ENCODE measurements around the gene CD81. TPM values are rescaled to one million over a fixed set of nuclear protein-coding genes. Genes with fewer than 3 reads are reported as not detected.

The CD81 gene
- total RNA-seq, 2 donors from 2014 or later, result 433 to 528 TPM

DNA sequence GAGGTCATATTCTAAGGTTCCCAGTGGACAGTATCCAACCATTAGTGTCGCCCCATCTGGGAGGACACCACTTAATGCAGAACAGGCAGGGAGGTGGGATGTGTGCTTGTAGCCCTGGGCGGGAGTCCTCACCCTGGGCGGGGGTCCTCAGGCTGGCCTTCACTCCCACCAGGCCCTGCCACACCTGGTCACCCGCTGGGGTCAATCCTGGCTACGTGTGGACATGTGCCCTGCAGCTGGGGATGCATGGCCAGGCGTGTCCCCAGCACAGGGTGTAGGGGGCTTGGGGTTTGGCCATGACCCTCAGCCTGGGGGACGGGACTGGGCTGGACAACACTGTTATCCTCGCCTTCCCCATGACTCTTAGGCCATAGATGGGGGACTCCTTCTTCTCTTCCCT is 48.4 kb downstream of the CD81 start:
- no peak overlapping the region for H3K4me3 ChIP-seq
- peaks cover 0 to 5% of the 10 kb centered on the region in 2 donors for H3K4me1 ChIP-seq
- no peak for DNase-seq (ENCODE audit: low spot score)
- H3K27ac ChIP-seq, result no peak overlapping the region
- no peaks in the 10 kb centered on the region for H3K9me3 ChIP-seq
- TF ChIP-seq, protein P1, sequence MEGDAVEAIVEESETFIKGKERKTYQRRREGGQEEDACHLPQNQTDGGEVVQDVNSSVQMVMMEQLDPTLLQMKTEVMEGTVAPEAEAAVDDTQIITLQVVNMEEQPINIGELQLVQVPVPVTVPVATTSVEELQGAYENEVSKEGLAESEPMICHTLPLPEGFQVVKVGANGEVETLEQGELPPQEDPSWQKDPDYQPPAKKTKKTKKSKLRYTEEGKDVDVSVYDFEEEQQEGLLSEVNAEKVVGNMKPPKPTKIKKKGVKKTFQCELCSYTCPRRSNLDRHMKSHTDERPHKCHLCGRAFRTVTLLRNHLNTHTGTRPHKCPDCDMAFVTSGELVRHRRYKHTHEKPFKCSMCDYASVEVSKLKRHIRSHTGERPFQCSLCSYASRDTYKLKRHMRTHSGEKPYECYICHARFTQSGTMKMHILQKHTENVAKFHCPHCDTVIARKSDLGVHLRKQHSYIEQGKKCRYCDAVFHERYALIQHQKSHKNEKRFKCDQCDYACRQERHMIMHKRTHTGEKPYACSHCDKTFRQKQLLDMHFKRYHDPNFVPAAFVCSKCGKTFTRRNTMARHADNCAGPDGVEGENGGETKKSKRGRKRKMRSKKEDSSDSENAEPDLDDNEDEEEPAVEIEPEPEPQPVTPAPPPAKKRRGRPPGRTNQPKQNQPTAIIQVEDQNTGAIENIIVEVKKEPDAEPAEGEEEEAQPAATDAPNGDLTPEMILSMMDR (IDR thresholded peaks at IDR 0.05), result no peak
- H3K36me3 ChIP-seq, result no peaks in the 10 kb centered on the region
- no peaks in the 10 kb centered on the region for H3K27me3 ChIP-seq

DNA sequence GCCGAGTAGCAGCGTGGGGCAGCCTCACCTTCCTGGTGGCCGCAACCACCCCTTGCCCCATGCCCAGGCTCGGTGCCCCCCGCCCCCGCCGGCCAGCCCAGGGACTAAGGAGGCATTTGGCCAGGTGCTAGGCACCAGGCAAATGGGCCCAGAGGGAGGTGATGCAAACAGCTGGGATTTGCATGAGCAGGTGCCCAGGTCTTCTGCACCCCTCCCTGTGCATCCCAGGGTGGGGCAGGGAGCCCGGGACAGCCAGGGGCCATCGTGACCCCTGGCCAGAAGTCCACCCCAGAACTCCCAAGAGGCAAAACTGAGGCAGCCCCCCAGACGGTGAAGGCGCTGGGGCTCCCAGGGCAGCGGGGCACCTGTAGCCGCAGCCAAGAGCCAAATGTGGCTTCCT is 49.1 kb downstream of the CD81 start:
- no peak overlapping the region for H3K27ac ChIP-seq
- no peak for DNase-seq (ENCODE audit: low spot score)
- TF ChIP-seq, protein P1 (IDR thresholded peaks at IDR 0.05), result no peak
- no peaks in the 10 kb centered on the region for H3K27me3 ChIP-seq
- no peaks in the 10 kb centered on the region for H3K36me3 ChIP-seq
- no peak overlapping the region for H3K4me3 ChIP-seq
- no peaks in the 10 kb centered on the region for H3K4me1 ChIP-seq
- no peaks in the 10 kb centered on the region for H3K9me3 ChIP-seq

DNA sequence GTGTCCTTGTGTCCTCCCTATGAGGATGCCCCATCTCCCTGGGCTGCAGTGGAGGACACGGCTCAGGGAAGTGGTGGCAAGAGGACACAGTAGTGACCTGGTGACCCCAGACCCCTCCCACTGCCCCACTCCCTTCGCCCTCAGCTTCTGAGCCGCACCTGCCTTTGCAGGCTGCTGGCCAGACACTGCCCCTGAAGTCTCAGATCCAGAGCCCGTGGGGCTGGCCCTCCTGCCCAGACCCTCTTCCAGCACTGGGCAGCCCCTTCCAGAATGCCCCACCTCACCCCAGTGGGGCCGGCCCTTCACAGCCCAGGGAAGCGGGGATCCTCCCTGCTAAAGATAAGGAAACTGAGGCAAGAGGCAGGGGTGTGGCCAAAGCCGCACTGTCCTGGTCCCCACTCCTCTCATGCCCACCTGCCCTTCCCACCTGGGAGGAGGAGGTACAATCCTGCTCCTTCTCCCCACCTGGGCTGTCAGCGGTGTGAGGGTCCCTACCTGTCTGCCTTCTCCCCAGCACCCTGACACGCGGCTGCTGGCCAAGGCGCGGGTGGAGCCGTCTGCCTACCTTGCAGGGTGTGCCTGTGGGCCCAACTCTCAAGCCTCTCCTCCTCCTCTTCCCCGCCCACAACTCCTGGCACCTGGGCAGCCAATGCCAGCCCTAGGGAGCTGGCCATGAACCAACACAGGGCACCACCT is 49.9 kb downstream of the CD81 start:
- Histone ChIP-seq H3K9me3 (no peaks in the 10 kb centered on the region), H3K36me3 (no peaks in the 10 kb centered on the region), H3K27ac (no peak overlapping the region), H3K4me3 (no peak overlapping the region), H3K4me1 (no peaks in the 10 kb centered on the region), H3K27me3 (no peaks in the 10 kb centered on the region)
- no peak for DNase-seq (ENCODE audit: low spot score)
- TF ChIP-seq, protein P1 (IDR thresholded peaks at IDR 0.05), result no peak

DNA sequence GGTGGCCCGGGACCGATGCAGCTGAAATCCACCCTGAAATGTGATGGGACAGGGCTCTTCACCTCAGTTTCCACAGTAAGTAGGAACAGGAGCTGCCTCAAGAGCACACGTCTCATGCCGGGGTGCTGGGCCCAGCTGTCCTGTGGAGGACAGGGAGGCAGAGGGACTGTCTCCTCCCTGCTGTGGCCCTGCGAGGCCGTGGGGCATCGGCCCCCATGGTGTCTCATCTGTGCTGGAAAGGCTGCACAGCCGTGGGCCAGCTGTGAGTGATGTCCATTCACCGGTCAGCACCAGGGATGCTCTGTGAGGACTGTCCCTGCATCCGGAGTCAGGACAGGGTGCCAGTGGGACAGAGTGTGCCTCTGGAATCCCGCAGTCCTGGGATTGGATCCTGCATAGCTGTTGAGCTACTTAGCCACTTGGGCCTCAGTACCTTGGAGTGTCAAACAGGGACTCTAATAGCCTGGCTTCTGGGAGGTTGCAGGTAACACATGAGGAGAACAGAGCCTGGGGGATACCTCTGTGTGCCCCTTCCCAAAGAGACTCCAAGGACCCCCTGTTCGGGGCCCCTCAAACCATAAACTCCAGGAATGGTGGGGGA is 50.7 kb downstream of the CD81 start:
- TF ChIP-seq, protein P1 (IDR thresholded peaks at IDR 0.05), result no peak
- H3K36me3 ChIP-seq, result no peaks in the 10 kb centered on the region
- H3K27me3 ChIP-seq, result no peaks in the 10 kb centered on the region
- no peaks in the 10 kb centered on the region for H3K4me1 ChIP-seq
- H3K4me3 ChIP-seq, result no peak overlapping the region
- H3K27ac ChIP-seq, result no peak overlapping the region
- H3K9me3 ChIP-seq, result no peaks in the 10 kb centered on the region
- DNase-seq (ENCODE audit: low spot score), result no peak

DNA sequence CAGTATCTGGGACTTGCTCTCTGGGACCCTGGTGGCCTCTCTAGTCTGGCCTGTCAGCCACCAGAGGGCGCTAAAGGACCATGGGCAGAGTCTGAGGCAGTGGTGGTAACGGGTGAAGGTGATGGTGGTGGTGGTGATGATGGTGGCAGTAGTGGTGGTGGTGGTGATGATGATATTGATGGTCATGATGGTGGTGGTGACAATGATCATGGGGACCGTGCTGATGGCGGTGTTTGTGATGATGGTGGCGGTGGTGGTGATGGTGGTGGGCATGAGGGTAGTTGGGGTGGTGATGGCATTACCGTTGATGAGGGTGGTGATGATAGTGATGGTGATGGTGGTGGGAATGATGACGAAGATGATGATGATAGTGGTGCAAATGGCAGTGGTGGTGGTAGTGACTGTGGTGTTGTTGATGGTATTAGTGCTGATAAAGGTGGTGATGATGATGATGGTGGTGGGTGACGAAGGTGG is 51.2 kb downstream of the CD81 start:
- Histone ChIP-seq H3K27me3 (no peaks in the 10 kb centered on the region), H3K27ac (no peak overlapping the region), H3K36me3 (no peaks in the 10 kb centered on the region), H3K4me1 (no peaks in the 10 kb centered on the region), H3K9me3 (no peaks in the 10 kb centered on the region), H3K4me3 (no peak overlapping the region)
- DNase-seq (ENCODE audit: low spot score), result peak; percentile 67
- TF ChIP-seq, protein P1 (IDR thresholded peaks at IDR 0.05), result peak; percentile 78 to 94
